ENCODE results near the gene JPH4. TPM values are rescaled to one million over a fixed set of nuclear protein-coding genes. Genes with fewer than 3 reads are reported as not detected.
"Not testable (repeated sequence)": the region's sequence is repeated elsewhere in the genome, so short reads cannot be mapped to it uniquely, and the experiment has no call there.

JPH4 gene
- polyA plus RNA-seq, 10 donors, result 0.46 to 4.1 (median 1.2) TPM

DNA sequence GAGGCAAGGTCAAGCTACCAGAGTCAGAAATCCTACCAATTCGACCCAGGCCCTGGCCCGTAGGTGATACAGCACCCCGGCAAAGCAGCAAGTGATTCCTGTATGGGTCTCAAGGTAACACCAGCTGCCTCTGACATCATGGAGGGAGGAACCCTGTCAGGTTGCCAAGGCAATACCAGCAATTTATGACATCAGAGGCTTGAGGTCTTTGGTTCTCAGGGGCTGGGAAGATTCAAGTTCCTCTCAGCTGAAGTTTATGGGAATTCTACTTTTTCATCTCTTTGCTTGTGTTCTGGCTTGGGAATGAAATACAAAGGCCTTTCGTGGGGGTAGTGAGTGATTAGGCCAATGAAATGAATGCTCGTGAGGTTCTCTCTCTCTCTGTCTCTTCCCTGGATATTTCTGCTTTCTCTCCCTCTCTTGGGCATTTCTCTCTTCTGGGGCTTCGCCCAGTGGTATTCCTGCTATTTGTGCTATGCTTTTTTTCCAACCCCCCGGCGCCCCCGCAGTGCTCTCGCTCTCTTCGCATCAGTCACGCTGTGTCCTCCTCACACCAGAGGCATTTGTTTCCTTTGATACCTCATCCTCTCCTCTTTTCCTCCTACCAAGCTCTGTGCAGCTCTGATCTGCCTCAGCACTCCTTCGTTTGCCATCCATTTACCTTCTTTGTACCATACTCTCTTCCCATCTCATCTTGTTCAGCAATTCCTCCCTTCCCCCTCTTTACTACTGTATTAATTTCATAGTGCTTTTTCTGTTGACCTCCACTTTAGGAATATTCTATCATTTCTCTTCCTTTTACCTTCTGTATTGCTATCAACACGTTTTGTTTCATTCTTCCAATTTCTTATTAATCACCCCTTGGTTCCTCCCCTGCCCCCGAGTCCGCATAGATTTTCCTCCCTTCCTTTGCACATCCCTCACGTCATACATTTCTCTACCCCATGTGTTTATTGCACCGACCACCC is 30.0 kb downstream of the JPH4 start:
- DNase-seq, result peak in 1 of 3 donors; percentile 22

- no peak for DNase-seq
These were observed 30.7 kb downstream of the JPH4 start for GRCh38 chr14:23547924-23548323.

DNA sequence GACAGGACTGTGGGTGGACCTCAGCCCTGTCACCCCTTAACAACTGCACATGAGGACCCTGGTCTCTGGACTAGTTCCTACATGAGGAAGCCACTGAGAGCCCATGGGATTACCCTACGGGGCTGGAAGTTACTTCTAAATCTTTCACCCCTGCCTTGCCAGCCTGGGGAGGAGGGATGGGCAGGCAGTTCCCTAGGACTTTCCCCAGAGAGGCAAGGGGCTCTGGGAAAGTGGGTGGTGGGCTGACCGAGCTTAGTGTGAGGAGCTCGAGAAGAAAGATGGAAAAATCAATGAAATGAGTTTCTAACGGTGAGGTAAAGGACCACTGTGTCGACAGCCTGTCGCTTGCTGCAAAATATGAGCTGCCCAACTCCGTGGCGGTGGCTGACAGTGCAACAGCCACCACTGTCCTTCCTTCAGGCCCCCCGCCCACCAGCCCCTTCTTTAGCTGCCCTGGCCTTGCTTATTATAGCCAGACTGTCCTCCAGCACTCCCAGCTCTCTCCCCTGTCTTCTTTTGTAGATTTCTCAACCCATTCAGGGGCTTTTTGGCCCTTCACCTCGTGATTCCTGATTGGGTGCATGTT is 32.0 kb downstream of the JPH4 start:
- DNase-seq, result no peak

- no peak for DNase-seq
These were observed 32.7 kb downstream of the JPH4 start for GRCh38 chr14:23545740-23546365.

GRCh38 chr14:23544511-23545447 is 33.8 kb downstream of the JPH4 start:
- DNase-seq, result peak in 1 of 3 donors; percentile 72

- DNase-seq, result no peak
These were observed 35.2 kb downstream of the JPH4 start for GRCh38 chr14:23543403-23543802.

DNA sequence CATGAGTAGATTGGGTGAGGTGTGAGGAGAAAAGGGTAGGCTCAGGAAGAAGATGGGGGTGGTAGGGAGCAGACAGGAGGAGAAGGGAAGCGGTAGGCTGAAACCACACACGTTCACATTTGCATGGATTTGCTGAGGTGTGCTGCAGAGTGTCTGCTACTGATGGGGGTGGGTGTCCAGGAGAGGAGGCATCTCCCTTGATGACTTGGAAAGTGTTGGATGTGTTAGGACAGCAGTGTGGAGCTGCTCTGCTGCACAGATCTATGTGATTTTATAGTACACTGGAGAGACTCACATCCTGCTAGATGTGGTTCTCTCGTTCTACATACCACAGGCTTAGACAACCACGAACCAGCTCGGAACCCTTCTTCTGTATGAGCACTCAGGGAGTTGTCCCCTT is 36.3 kb downstream of the JPH4 start:
- DNase-seq, result no peak

- no peak for DNase-seq
These were observed 38.5 kb downstream of the JPH4 start for GRCh38 chr14:23540141-23540469.

DNA sequence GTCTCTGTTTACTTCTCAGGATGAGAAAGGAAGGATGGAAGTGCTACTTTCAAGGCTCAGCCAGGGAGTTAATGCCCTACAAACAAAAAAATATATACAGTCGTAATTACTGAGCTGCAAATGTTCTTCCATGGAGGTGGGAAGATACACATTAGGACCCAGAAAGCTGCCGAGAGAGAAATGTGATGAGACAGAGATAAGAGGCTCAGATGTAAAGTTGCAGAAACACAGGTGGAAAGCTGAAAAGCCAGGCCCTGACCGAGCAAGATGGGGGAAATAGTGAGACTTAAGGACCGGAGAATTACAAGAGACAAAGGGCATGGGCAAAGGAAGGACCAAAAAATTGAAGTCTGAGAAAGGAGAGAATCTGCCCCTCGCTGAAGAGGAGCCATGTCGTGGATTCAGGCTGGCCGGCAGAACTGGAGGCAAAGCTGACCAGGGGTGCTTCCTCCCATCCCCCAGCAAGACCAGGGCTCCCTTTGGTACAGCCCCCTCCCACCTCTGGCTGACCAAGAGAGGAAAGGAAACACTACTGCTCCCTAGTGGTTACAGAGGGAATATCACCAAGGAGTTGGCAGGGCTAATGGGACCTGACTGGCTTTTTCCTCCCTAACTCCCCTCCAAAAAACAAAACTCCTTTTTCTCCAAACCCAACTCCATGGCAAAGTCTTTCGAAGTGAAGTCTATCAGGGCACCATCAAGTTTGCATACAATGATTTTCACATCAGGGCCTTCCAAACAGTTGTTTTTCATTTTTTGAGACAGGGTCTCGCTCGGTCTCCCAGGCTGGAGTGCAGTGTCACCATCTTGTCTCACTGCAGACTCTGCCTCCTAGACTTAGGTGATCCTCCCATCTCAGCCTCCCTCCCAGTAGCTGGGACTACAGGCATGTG is 39.1 kb downstream of the JPH4 start:
- DNase-seq, result peak in 2 of 3 donors; percentile 30 to 64

DNA sequence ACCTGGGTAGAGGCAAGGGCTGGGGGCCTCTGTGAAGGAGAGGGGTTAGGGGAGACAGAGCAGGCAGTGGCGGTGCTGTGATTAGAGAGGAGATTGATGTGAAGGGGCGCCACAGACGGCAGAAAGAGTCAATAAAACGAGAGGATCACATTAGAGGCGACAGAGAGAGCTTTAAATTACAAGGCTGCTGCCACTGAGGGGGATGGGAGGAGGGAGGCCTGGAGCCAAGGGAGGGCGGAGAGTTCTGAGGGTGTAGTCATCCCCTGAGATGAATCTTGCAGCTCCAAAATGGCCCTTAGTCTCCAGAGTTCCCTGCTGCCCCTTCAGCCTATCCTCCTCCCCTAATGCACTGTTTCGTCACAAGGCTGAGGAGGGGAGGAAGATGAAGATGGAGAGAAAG is 39.8 kb downstream of the JPH4 start:
- no peak for DNase-seq

- DNase-seq, result no peak
These were observed 40.4 kb downstream of the JPH4 start for GRCh38 chr14:23538050-23538718.

DNA sequence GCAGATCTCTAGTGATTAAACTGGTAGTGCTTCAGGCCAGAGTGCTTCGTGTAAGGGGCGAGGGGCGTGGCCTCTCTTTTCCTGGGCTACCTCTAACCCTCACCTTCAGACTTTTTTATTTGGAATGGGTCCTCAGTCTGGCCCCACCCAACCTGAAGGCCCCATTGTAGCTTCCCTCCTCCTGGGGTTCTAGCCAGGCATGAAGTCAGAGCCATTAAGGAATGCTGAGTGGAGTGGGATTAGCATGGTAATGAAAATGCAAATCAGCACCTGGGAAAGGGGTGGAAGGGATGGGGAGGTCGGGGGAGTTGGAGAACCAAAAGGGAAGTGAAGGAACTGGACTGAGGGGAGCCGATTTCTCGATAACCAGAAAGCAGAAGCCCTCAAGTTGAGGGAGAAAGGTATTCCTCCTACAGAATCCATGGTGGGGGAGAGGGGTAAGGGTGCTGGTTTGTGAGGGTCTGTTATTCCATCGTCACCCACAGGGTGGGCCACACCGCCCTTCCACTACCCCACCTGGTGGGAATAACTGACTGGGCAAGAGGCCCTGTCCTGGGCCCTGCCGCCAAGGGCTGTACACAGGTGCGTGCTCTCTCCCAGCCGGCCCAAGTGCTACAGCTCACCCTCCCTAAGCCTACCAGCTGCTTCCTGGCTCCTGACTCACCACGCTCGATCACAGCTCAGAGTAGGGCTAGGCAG is 41.1 kb downstream of the JPH4 start:
- no peak for DNase-seq

- DNase-seq, result not testable (repeated sequence)
These were observed 41.7 kb downstream of the JPH4 start for GRCh38 chr14:23536906-23537305.

DNA sequence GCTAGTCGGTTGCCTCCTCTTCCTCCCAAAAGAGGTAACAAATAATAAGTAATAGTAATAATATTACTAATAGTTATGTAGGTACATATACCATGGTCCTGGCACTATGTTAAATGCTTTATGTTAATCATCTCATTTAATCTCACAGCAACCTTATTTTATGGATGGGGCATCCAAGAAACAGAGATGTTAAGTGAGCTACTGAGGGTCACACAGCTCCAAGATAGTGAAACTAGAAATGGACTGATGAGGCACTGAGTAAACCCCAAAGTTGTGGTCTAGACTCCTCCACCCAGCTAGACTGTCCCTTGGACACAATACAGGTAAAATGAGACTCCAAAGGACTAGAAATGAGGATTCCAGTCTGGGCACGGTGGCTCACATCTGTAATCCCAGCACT is 42.1 kb downstream of the JPH4 start:
- no peak for DNase-seq

- DNase-seq, result no peak
These were observed 42.6 kb downstream of the JPH4 start for GRCh38 chr14:23535943-23536342.

DNA sequence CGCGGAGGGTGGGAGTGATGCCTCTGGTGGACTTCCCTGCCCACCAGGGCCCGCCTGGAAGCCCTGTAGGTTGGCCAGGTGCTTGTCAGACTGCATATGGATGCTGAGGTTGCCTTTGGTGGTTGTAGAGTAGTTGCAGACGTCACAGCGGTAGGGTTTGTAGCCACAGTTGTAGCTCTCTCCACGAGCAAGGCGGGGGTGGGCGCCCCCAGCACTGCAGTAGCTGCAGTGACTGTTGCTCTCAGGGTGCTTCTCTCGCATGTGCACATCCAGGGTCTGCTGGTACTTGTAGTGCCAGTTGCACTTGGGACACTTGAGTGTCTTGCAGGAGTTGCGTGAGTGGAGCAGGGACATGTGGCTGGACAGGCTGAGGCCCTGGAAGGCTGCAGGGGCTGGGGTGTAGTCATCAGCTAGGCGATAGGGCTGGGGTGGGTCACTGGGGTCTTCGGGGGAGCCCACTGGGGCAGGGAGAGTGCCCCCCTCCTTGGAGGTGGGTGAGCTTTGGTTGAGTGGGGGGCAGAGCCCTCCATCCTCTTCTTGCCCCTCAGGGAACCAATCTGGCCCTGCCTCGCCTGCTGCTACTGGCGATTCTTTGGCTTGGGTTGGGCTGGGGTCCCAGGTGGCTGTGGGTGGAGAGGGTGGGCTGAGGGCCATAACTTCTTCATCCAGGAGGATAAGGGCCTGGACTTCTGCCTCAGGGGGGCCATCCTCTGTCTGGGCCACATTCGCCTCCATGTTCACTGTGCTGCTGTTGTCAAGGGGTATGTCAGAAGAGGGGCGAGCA is 44.7 kb downstream of the JPH4 start:
- no peak for DNase-seq

DNA sequence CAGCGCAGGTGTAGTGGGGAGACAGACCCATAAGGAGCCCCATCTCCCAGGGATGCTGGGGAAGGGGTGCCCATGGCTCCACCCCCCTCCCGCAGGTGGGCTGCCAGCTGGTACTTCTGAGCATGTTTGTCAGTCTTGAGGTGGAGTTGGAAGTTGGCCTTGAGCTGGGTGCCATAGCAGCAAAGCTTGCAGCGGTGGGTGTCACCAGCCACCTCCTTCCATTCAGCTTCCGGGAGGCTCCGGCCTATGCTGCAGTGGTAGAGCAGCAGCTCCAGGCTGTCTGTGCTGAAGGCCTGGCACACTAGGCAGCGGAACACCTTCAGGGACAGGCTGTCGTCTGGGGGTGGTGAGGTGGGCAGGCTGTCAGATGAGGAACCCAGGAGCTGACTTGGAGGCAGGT is 45.9 kb downstream of the JPH4 start:
- no peak for DNase-seq

DNA sequence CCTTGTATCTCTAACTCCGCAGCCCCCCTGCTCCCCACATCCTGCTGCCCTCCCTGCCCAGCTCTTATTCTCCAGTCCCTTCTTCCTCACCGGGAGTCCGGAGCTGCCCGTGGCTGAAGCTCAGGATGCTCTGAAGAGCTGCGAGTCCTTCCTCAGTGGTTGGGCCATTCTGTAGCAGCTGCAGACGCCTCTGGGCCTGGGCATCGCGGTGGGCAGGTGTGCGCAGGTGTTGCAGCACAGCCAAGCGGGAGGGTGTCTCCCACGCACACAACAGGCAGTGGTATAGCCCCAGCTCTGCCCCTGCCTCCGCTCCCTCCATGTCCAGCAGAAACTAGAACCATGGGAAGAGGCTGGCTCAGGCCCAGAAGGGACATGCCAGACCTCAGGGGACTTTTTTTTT is 47.2 kb downstream of the JPH4 start:
- no peak for DNase-seq

All from muscle of back (tissue), 11 donors.